Gastroesophageal sphincter (tissue), 3 donors: ENCODE measurements around the gene TNFAIP8L2.

ENCODE experiments used
- CTCF ChIP-seq, 4 experiments: fragments of 200-600 bp in 2 of 4; fragments of 450-650 bp in 2 of 4; sonication (generic) in 1 of 4; IDR thresholded peaks; one replicate each; pipeline ENCODE4 v1.5.1; 2017 to 2019; ENCODE audit warnings: antibody characterized with exemption in 4 of 4, mild to moderate bottlenecking in 2 of 4, moderate library complexity in 2 of 4
- EP300 ChIP-seq: sonication (generic); formaldehyde crosslinking; IDR thresholded peaks from one replicate; pipeline ENCODE4 v1.6.1; 2017; ENCODE audit warnings: antibody characterized with exemption, mild to moderate bottlenecking
- POLR2A ChIP-seq, 2 donors: fragments of 450-650 bp; IDR thresholded peaks; one replicate each; pipeline ENCODE4 v1.6.1; 2017; ENCODE audit warnings: antibody characterized with exemption in 2 of 2, mild to moderate bottlenecking in 2 of 2, moderate library complexity in 1 of 2
- POLR2AphosphoS5 ChIP-seq: sonication (generic); formaldehyde crosslinking; IDR thresholded peaks from one replicate; pipeline ENCODE4 v1.6.1; 2017; ENCODE audit warnings: antibody characterized with exemption

GRCh38 chr1:151193856-151194255 is 37.4 kb downstream of the TNFAIP8L2 start:
- TF ChIP-seq CTCF (IDR thresholded peaks at IDR 0.05): no peak
- TF ChIP-seq POLR2A (IDR thresholded peaks at IDR 0.05): no peak
- no peak for TF ChIP-seq POLR2AphosphoS5
- TF ChIP-seq EP300: no peak
